ENCODE data around the gene BIRC2. TPM values are rescaled to one million over a fixed set of nuclear protein-coding genes. Genes with fewer than 3 reads are reported as not detected.

Gene BIRC2
- total RNA-seq, 1 donor from 2014 or later, result 30.4 TPM

DNA sequence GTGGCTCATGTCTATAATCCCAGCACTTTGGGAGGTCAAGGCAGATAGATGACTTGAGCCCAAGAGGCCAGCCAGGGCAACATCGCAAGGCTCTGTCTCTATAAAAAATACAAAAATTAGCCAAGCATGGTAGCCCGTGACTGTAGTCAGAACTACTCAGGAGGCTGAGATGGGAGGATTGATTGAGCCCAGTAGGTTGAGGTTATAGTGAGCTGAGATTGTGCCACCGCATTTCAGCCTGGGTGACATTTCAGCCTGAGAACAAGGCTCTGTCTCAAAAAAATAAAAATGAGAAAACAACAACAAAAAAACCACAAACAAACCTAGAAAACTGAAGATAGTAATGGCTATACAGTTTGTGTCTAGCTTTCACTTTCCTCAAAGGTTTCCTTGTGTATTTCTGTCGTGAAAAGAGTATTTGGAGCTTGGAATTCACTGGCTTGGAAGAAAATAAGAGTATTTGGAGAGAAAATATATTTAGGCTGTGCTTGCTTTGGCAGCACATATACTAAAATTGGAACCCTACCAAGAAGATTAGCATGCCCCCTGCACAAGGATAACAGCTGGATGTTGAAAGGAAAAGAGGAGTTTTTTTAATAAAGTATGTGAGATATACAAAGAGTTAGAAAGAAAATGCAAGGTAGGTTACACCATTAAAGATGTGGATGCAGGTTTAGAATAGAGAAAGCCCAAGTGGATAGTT lies 33.6 kb upstream of the BIRC2 start:
- Histone ChIP-seq H3K4me1 (peaks cover 28% of the 10 kb centered on the region), H3K9me3 (replicated peaks) (no peaks in the 10 kb centered on the region), H3K36me3 (no peaks in the 10 kb centered on the region), H3K4me3 (peak overlapping the region; percentile 47), H3K27me3 (ENCODE audit: low read depth) (no peaks in the 10 kb centered on the region), H3K27ac (replicated peaks) (peak overlapping the region; percentile 75)
- intact Hi-C loops (cut with micrococcal nuclease), result no loop called here
- TF ChIP-seq, protein P1, sequence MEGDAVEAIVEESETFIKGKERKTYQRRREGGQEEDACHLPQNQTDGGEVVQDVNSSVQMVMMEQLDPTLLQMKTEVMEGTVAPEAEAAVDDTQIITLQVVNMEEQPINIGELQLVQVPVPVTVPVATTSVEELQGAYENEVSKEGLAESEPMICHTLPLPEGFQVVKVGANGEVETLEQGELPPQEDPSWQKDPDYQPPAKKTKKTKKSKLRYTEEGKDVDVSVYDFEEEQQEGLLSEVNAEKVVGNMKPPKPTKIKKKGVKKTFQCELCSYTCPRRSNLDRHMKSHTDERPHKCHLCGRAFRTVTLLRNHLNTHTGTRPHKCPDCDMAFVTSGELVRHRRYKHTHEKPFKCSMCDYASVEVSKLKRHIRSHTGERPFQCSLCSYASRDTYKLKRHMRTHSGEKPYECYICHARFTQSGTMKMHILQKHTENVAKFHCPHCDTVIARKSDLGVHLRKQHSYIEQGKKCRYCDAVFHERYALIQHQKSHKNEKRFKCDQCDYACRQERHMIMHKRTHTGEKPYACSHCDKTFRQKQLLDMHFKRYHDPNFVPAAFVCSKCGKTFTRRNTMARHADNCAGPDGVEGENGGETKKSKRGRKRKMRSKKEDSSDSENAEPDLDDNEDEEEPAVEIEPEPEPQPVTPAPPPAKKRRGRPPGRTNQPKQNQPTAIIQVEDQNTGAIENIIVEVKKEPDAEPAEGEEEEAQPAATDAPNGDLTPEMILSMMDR (IDR thresholded peaks at IDR 0.05; ENCODE audit: borderline replicate concordance), result no peak
- DNase-seq, result no peak

- DNase-seq, result no peak
- H3K4me3 ChIP-seq, result no peak overlapping the region
- H3K27me3 ChIP-seq (ENCODE audit: low read depth), result no peaks in the 10 kb centered on the region
- intact Hi-C loops (cut with micrococcal nuclease), result no loop called here
- peaks cover 32% of the 10 kb centered on the region for H3K4me1 ChIP-seq
- no peak overlapping the region for H3K27ac ChIP-seq (replicated peaks)
- no peaks in the 10 kb centered on the region for H3K36me3 ChIP-seq
- TF ChIP-seq, protein P1 (IDR thresholded peaks at IDR 0.05; ENCODE audit: borderline replicate concordance), result no peak
- no peaks in the 10 kb centered on the region for H3K9me3 ChIP-seq (replicated peaks)
These were observed 32.2 kb upstream of the BIRC2 start for GRCh38 chr11:102314784-102315183.

DNA sequence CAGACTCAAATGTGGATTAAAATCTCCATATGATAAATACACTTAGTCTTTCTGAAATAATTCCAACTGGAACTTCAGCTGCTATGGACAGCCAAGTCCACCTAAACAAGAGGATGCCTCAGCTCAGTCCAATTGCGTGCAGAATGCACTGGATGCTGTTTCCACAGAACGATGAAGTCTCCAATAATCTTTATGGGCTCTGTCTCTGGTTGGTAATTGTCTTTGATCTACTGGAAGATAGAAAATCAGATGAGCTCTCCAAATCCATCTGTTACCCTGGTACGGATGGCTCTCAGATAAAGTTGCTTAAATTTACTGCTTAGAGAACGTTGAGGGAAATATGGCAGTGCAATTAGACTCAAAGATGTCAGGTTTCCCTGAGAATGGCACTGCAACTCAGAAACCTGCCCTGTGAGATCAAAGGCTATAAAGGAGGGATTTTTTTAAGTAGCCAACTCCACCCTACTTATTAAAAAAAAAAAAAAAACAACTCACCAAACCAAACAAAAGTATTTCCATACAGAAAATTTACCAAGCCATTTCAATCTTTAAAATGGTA lies 30.6 kb upstream of the BIRC2 start:
- TF ChIP-seq, protein P1 (IDR thresholded peaks at IDR 0.05; ENCODE audit: borderline replicate concordance), result no peak
- intact Hi-C loops (cut with micrococcal nuclease), result no loop called here
- H3K4me3 ChIP-seq, result peak overlapping the region; percentile 68
- H3K27ac ChIP-seq (replicated peaks), result peak overlapping the region; percentile 83
- DNase-seq, result no peak
- no peaks in the 10 kb centered on the region for H3K27me3 ChIP-seq (ENCODE audit: low read depth)
- peaks cover 42% of the 10 kb centered on the region for H3K4me1 ChIP-seq
- no peaks in the 10 kb centered on the region for H3K36me3 ChIP-seq
- no peaks in the 10 kb centered on the region for H3K9me3 ChIP-seq (replicated peaks)

- peaks cover 42% of the 10 kb centered on the region for H3K4me1 ChIP-seq
- DNase-seq, result peak; percentile 70
- TF ChIP-seq, protein P1 (IDR thresholded peaks at IDR 0.05; ENCODE audit: borderline replicate concordance), result peak; percentile 56
- H3K4me3 ChIP-seq, result peak within 1 kb of the TSS; percentile 68
- intact Hi-C loops (cut with micrococcal nuclease), result no loop called here
- no peaks in the 10 kb centered on the region for H3K36me3 ChIP-seq
- no peaks in the 10 kb centered on the region for H3K27me3 ChIP-seq (ENCODE audit: low read depth)
- no peaks in the 10 kb centered on the region for H3K9me3 ChIP-seq (replicated peaks)
- H3K27ac ChIP-seq (replicated peaks), result peak within 1 kb of the TSS; percentile 83
These were observed 29.8 kb upstream of the BIRC2 start, which contains the start of gene BIRC3 for GRCh38 chr11:102317099-102317767. TSS of gene BIRC3 (plus strand) at chr11:102317484. CDS start at chr11:102324510, 7,026 bp downstream.

- no peak for DNase-seq
- H3K36me3 ChIP-seq, result no peaks in the 10 kb centered on the region
- TF ChIP-seq, protein P1 (IDR thresholded peaks at IDR 0.05; ENCODE audit: borderline replicate concordance), result no peak
- intact Hi-C loops (cut with micrococcal nuclease), result no loop called here
- H3K4me3 ChIP-seq, result peak overlapping the region; percentile 68
- no peaks in the 10 kb centered on the region for H3K9me3 ChIP-seq (replicated peaks)
- H3K27me3 ChIP-seq (ENCODE audit: low read depth), result no peaks in the 10 kb centered on the region
- H3K4me1 ChIP-seq, result peaks cover 42% of the 10 kb centered on the region
- peak overlapping the region; percentile 83 for H3K27ac ChIP-seq (replicated peaks)
These were observed 29.3 kb upstream of the BIRC2 start for GRCh38 chr11:102317768-102318103.
